K562 (cell line): Measurements from ENCODE around the gene SUPT5H. TPM values are rescaled to one million over a fixed set of nuclear protein-coding genes. Genes with fewer than 3 reads are reported as not detected.
A peak's percentile ranks its signal among the peaks of the same experiment; 100 is the strongest.

Experiments
- ATF7 ChIP-seq: fragments of 450-650 bp; IDR thresholded peaks from 2 replicates; pipeline ENCODE4 v1.7.1; 2014; ENCODE audit warnings: mild to moderate bottlenecking, moderate library complexity
- GTF2A2 ChIP-seq: IDR thresholded peaks from 2 replicates; pipeline ENCODE4 v1.6.1; 2016; ENCODE audit warnings: mild to moderate bottlenecking, missing genetic modification characterization, missing compliant biosample characterization
- KDM2B ChIP-seq: fragments of 250-450 bp; sonication (Bioruptor Pico); IDR thresholded peaks from 2 replicates; pipeline ENCODE4 v1.8.0; 2021; ENCODE audit warnings: mild to moderate bottlenecking, moderate library complexity
- KHSRP ChIP-seq: fragments of 450-650 bp; IDR thresholded peaks from 2 replicates; pipeline ENCODE4 v1.6.1; 2017
- MYBL2 ChIP-seq, 2 experiments: fragments of 450-650 bp in 1 of 2; sonication (generic) in 1 of 2; formaldehyde crosslinking in 1 of 2; IDR thresholded peaks; 2 replicates each; pipeline versions ENCODE4 v1.6.1 to v1.8.1; 2017 to 2022; ENCODE audit warnings: borderline replicate concordance in 1 of 2, inconsistent platforms in 1 of 2, low read depth in 1 of 2, mild to moderate bottlenecking in 1 of 2, missing genetic modification reagents in 1 of 2, moderate library complexity in 1 of 2
- NFYB ChIP-seq: IDR thresholded peaks from 2 replicates; pipeline ENCODE4 v1.6.1; 2011; ENCODE audit warnings: mild to moderate bottlenecking, moderate library complexity; ENCODE audit not compliant: insufficient read length; ENCODE audit errors: extremely low read depth
- RBM22 ChIP-seq: fragments of 200-400 bp; formaldehyde crosslinking; IDR thresholded peaks from 2 replicates; pipeline ENCODE4 v1.6.1; 2018; ENCODE audit warnings: low read length, low read depth; ENCODE audit not compliant: poor library complexity, severe bottlenecking
- TAF1 ChIP-seq: IDR thresholded peaks from 2 replicates; pipeline ENCODE4 v1.6.1; 2011; ENCODE audit warnings: mild to moderate bottlenecking, low read length, moderate library complexity; ENCODE audit not compliant: insufficient read depth, control insufficient read depth, severe bottlenecking; ENCODE audit errors: extremely low read depth
- ZBTB49 ChIP-seq: sonication (generic); formaldehyde crosslinking; IDR thresholded peaks from 2 replicates; pipeline ENCODE4 v1.8.0; 2022; ENCODE audit warnings: missing genetic modification reagents, mild to moderate bottlenecking, borderline replicate concordance
- ZNF197 ChIP-seq: fragments of 200-800 bp; sonication (Bioruptor generic); IDR thresholded peaks from 2 replicates; pipeline ENCODE4 v1.6.1; 2016; ENCODE audit warnings: low read depth, missing genetic modification characterization, missing compliant biosample characterization
- ZNF224 ChIP-seq: sonication (generic); formaldehyde crosslinking; IDR thresholded peaks from 2 replicates; pipeline ENCODE4 v1.8.0; 2022; ENCODE audit warnings: mild to moderate bottlenecking, missing genetic modification reagents
- ZNF584 ChIP-seq: fragments of 200-800 bp; sonication (Bioruptor generic); IDR thresholded peaks from 2 replicates; pipeline ENCODE4 v1.6.1; 2016; ENCODE audit warnings: low read depth, mild to moderate bottlenecking, missing genetic modification characterization, missing compliant biosample characterization
- ZNF589 ChIP-seq: fragments of 200-800 bp; sonication (Bioruptor generic); IDR thresholded peaks from 2 replicates; pipeline ENCODE4 v1.6.1; 2016; ENCODE audit warnings: low read depth, missing genetic modification characterization, missing compliant biosample characterization
- ZNF740 ChIP-seq, 3 experiments: fragments of 200-800 bp in 1 of 3; sonication (Bioruptor generic) in 1 of 3; sonication (generic) in 1 of 3; formaldehyde crosslinking in 1 of 3; IDR thresholded peaks; 2 replicates each; pipeline versions ENCODE4 v1.6.1 to v1.8.0; 2016 to 2022; ENCODE audit warnings: mild to moderate bottlenecking in 2 of 3, missing compliant biosample characterization in 2 of 3, missing genetic modification characterization in 2 of 3, missing genetic modification reagents in 1 of 3
- polyA plus RNA-seq, 8 experiments: library from polyadenylated mRNA; depleted of rRNA in 4 of 8; stranded (reverse) in 5 of 8; unstranded in 3 of 8; fragments of >200 nt; fragmentation: Nextera tagmentation in 2 of 8; fragmentation: Illumina TruSeq in 1 of 8; extraction: Ambion mirVana in 2 of 8; extraction: Trizol in 1 of 8; gene quantifications; 2 replicates each; pipeline versions ENCODE4 v1.2.1 to v1.2.3, GENCODE V29; 2011 to 2014; ENCODE audit warnings: inconsistent platforms in 1 of 8, missing spikeins in 1 of 8
- total RNA-seq, 7 experiments: library from RNA; depleted of rRNA in 6 of 7; stranded (reverse); fragments of >200 nt in 6 of 7; fragmentation: Illumina TruSeq in 2 of 7; extraction: Trizol in 2 of 7; gene quantifications; 2 replicates each; pipeline versions ENCODE4 v1.2.1 to v1.2.3, GENCODE V29; 2011 to 2021; ENCODE audit warnings: low replicate concordance in 1 of 7
- TF ChIP-seq, protein P1 (sequence below): fragments of 200-800 bp; sonication (Bioruptor generic); IDR thresholded peaks from 2 replicates; pipeline ENCODE4 v1.6.1; 2017; ENCODE audit warnings: missing genetic modification characterization, missing compliant biosample characterization
- TF ChIP-seq, protein P2 (sequence below): IDR thresholded peaks from 2 replicates; pipeline ENCODE4 v1.6.1; 2011; ENCODE audit not compliant: insufficient read length; ENCODE audit errors: extremely low read depth

SUPT5H gene
- total and polyA plus RNA-seq, 9 of the 15 experiments (the other 6 are each of a cell fraction or from before 2014, with no cell fraction given) = 13.3 to 85.9 (median 35.9) TPM

GRCh38 chr19:39430675-39431593, 14.4 kb upstream of the SUPT5H start (continued):
- TF ChIP-seq ZBTB49 (CRISPR knock-in tag) = no peak
- TF ChIP-seq TAF1 = no peak
- TF ChIP-seq KHSRP = peak; percentile 64; the same call in 1 of the 2 replicates
- no peak for TF ChIP-seq MYBL2 (IDR thresholded peaks at IDR 0.05; ENCODE audit: low read depth)
- no peak for TF ChIP-seq MYBL2 (CRISPR knock-in tag; IDR thresholded peaks at IDR 0.05; ENCODE audit: borderline replicate concordance)
- no peak for TF ChIP-seq ZNF740 (CRISPR knock-in tag; IDR thresholded peaks at IDR 0.05)
- no peak for TF ChIP-seq ZNF740 (tag; IDR thresholded peaks at IDR 0.05)
- TF ChIP-seq NFYB = peak; percentile 54
- TF ChIP-seq, protein P1, sequence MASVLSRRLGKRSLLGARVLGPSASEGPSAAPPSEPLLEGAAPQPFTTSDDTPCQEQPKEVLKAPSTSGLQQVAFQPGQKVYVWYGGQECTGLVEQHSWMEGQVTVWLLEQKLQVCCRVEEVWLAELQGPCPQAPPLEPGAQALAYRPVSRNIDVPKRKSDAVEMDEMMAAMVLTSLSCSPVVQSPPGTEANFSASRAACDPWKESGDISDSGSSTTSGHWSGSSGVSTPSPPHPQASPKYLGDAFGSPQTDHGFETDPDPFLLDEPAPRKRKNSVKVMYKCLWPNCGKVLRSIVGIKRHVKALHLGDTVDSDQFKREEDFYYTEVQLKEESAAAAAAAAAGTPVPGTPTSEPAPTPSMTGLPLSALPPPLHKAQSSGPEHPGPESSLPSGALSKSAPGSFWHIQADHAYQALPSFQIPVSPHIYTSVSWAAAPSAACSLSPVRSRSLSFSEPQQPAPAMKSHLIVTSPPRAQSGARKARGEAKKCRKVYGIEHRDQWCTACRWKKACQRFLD (CRISPR knock-in tag) = peak; percentile 57; the same call in 1 of the 2 replicates
- peak; percentile 94 for TF ChIP-seq ATF7
- peak; percentile 49; the same call in 1 of the 2 replicates for TF ChIP-seq ZNF589 (CRISPR knock-in tag)
- no peak for TF ChIP-seq ZNF224
- no peak for TF ChIP-seq RBM22
- no peak for TF ChIP-seq KDM2B (CRISPR knock-in tag)
- TF ChIP-seq, protein P2, sequence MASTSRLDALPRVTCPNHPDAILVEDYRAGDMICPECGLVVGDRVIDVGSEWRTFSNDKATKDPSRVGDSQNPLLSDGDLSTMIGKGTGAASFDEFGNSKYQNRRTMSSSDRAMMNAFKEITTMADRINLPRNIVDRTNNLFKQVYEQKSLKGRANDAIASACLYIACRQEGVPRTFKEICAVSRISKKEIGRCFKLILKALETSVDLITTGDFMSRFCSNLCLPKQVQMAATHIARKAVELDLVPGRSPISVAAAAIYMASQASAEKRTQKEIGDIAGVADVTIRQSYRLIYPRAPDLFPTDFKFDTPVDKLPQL = no peak
- TF ChIP-seq ZNF197 (CRISPR knock-in tag) = peak; percentile 31; the same call in 1 of the 2 replicates
- peak; percentile 87 for TF ChIP-seq ZNF584 (CRISPR knock-in tag)
- no peak for TF ChIP-seq GTF2A2 (tag)
